ENCODE data around the gene PDE5A.

GRCh38 chr4:119493419-119493818 lies 135.2 kb downstream of the PDE5A start:
- no peak for TF ChIP-seq POLR2AphosphoS5 (IDR thresholded peaks at IDR 0.05; ENCODE audit: low read depth, low read length)
- no peak for TF ChIP-seq SIN3A (IDR thresholded peaks at IDR 0.05; ENCODE audit: borderline replicate concordance, insufficient read depth, low read length)
- no peak for TF ChIP-seq TAF1 (IDR thresholded peaks at IDR 0.05; ENCODE audit: borderline replicate concordance, insufficient read depth, low read length)

All from PFSK-1 (cell line).